ENCODE measurements around the gene GOSR1.
A peak's percentile ranks its signal among the peaks of the same experiment; 100 is the strongest.
"Not testable (repeated sequence)": the region's sequence is repeated elsewhere in the genome, so short reads cannot be mapped to it uniquely, and the experiment has no call there.

GOSR1 gene

DNA sequence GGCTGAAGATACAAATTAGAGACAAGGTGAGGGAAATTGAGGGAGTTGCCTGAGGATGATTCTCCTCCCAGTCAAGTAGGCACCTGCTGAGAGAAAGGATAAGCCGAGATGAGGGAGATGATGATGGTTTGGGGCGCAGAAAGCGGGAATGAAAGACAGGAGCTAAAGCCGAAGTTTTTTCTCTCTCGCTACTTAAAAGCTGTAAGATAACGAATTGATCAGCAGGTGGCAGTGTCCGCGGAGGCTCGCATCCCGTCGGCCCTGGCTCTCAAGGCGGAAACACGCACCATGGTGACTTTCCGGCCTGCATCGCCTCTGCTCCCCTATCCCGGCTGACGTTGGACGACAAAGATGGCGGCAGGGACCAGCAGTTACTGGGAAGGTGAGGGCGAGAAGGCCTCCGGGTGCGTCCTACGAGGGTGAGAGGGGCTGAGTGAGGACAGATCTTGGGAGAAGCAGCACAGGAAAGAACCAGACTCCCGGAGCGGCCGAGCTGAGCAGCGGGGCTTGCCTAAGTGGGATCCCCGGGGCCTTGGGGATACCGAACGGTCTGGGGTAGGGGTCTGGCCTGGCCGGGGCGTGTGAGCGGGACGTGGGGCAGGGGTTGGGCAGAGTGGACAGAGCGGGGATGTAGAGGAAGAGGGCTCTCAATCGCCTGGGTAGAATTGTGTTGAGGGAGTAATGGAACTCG is at the start of gene GOSR1:
Gene GOSR1 (plus strand): TSS at position 326 of the 691 bp plus-strand sequence. CDS start 26 bp downstream, at position 352.
- DNase-seq (ENCODE audit: low spot score) = peak; percentile 96

- DNase-seq (ENCODE audit: low spot score) = no peak
These were observed 49.6 kb upstream of the GOSR1 start for GRCh38 chr17:30427611-30428010.

- DNase-seq (ENCODE audit: low spot score) = no peak
These were observed 48.1 kb upstream of the GOSR1 start for GRCh38 chr17:30429155-30429554.

- no peak for DNase-seq (ENCODE audit: low spot score)
These were observed 43.7 kb upstream of the GOSR1 start for GRCh38 chr17:30433514-30433913.

DNA sequence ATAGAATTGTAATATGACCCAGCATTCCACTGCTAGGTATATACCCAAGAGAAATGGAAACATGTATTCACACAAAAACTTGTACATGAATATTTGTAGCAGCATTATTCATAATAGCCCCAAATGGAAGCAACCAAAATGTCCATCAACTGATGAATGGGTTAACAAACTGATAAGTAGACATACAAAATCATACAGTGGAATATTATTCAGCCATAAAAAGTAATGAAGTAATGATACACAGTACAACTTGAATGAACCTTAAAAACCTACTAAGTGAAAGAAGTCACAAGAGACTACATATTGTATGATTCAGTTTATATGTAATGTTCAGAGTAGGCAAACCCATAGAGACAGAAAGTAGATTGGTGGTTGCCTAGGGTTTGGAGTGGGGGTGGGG is 40.5 kb upstream of the GOSR1 start:
- DNase-seq (ENCODE audit: low spot score) = no peak

GRCh38 chr17:30443721-30444120 is 33.5 kb upstream of the GOSR1 start:
- DNase-seq (ENCODE audit: low spot score) = no peak

- DNase-seq (ENCODE audit: low spot score) = not testable (repeated sequence)
These were observed 30.6 kb upstream of the GOSR1 start for GRCh38 chr17:30446640-30447039.

DNA sequence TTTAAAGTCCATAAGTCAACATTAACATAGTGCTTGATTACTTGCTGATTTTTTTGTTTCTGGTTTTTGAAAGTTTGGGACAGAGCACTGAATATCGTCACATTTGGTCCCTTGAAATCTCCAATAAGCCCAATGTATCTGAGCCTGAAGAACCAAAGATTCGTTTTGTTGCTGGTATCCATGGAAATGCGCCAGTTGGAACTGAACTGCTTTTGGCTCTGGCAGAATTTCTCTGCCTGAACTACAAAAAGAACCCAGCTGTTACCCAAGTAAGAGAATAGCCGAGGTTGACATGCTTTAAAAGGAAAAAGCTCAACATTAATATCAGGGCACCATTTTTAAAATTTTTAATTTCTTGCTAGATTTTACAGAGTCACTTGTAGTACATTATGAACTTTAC is 27.7 kb upstream of the GOSR1 start:
- no peak for DNase-seq (ENCODE audit: low spot score)

DNA sequence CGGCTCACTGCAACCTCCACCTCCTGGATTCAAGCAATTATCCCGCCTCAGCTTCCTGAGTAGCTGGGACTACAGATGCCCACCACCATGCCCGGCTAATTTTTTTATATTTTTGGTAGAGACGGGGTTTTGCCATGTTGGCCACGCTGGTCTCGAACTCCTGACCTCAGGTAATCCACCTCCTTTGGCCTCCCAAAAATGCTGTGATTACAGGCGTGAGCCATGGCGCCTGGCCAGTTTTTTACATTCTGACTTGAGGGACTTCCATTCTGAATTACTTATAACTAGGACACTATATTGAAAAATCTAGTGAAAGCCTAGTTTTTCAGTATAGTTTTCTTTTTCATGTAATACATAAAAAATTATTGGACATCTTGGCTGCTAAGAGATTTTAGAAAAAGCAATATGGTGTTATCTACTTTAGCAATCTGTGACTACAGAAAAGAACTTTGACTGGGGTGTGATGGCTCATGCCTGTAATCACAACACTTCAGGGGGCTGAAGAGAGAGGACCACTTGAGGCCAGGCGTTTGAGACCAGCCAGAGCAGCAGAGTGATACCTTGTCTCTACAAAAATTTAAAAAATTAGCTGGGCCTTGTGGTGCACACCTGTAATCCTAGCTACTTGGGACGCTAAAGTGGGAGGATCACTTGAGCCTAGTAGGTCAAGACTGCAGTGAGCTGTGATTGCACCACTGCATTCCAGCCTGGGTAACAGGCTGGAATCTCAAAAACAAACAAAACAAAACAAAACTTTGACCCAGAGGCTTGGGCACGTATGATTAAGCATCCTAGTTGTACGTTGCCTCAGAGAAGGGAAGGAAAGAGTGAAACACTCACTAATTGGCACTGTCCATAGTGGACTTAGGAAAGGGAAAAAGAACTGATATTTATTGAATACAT is 26.8 kb upstream of the GOSR1 start:
- DNase-seq (ENCODE audit: low spot score) = no peak

DNA sequence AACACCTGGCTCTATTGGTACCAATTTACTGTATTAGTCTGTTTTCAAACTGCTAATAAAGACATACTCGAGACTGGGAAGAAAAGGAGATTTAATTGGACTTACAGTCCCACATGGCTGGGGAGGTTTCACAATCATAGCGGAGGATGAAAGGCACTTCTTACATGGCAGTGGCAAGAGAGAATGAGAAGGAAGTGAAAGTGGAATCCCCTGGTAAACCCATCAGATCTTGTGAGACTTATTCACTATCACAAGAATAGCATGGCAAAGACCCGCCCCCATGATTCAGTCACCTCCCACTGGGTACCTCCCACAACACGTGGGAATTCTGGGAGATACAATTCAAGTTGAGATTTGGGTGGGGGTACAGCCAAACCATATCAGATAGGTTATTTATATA is 22.6 kb upstream of the GOSR1 start:
- no peak for DNase-seq (ENCODE audit: low spot score)

DNA sequence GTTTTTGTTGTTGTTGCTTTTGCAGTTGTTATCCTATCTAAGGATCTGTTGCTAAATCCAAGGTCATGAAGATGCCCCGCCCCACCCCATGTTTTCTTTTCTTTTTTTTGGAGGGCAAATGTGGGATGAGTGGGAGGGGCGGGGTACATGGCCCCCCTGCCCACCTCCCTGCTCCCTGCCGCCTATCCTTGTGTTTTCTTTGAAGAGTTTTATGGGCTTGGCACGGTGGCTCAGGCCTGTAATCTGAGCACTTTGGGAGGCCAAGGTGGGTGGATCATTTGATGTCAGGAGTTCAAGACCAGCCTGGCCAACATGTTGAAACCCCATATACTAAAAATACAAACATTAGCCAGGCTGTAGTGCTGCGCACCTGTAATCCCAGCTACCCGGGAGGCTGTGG is 18.8 kb upstream of the GOSR1 start:
- DNase-seq (ENCODE audit: low spot score) = no peak

GRCh38 chr17:30458797-30459413 is 18.3 kb upstream of the GOSR1 start:
- not testable (repeated sequence) for DNase-seq (ENCODE audit: low spot score)

DNA sequence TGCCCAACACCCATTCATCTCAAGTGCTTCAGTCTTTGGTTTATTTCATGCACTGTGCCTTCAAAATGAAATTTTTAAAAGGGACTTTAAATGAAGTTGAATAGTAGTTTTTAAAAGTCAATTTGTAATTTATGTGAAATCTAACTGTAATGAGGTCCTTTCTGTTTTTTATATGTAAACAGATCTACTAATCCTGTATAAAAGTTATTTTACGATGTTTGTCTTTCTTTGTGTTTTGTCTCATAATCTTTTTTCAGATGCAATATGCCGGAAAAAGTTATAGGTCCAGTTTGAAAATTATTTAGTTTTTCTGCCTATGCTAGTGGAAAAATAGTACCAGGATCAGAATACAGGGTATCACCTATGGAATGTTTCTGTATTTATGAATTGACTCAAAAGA is 8.7 kb upstream of the GOSR1 start:
- DNase-seq (ENCODE audit: low spot score) = no peak

DNA sequence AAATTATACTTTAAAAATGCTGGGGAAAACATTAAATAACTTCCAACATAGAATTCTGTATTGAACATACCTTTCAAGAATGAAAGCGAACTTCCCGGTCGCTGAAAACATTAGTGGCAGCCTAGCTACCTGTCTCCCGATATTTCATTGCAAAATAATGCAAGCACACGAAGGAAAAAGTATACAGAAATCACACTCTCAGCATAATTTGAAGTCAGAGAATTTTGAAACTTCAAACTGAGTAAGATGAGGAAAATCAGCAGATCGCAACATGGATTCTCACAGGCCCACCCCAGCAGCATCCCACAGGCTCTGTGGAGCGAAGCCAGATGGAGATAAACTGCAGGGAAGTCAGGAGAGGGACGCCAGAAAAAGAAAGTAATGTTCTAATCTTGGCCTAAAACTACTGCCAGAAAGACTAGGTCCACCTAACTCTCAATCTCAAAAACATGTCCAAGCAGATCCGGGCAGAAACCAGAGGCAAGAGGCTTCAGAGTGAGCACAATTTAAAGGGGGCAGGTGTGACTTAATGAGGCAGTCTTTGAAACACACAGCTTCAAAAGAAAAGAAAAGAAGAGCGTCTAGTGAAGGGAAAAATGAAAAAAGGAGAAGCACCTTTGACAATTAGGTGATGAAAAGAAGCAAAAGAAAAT is 4.8 kb upstream of the GOSR1 start:
- no peak for DNase-seq (ENCODE audit: low spot score)

GRCh38 chr17:30475206-30475605 is 2.0 kb upstream of the GOSR1 start:
- no peak for DNase-seq (ENCODE audit: low spot score)

DNA sequence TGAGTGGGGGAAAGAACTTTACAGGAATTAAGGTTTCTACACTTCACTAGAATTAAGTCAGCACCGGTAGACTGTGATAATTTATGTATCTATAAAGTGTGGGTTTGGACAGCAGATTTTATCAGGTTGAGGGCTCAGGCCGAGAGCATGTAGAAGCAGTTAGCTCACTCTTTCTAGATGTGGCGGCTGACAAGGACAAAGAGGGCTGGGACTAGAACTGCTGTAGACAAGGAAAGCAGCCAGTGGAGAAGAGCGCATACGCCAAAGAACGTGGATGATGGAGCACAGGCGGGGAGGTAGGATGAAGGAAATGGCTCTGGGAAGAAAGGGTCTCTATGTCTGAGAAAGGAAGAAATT is 504 bp upstream of the GOSR1 start:
- peak; percentile 3 for DNase-seq (ENCODE audit: low spot score)

GRCh38 chr17:30477774-30478115 is 537 bp downstream of the GOSR1 start:
- peak; percentile 7 for DNase-seq (ENCODE audit: low spot score)

GRCh38 chr17:30482555-30482954 is 5.3 kb downstream of the GOSR1 start:
- no peak for DNase-seq (ENCODE audit: low spot score)

GRCh38 chr17:30483159-30483558 is 6.0 kb downstream of the GOSR1 start:
- DNase-seq (ENCODE audit: low spot score) = no peak

DNA sequence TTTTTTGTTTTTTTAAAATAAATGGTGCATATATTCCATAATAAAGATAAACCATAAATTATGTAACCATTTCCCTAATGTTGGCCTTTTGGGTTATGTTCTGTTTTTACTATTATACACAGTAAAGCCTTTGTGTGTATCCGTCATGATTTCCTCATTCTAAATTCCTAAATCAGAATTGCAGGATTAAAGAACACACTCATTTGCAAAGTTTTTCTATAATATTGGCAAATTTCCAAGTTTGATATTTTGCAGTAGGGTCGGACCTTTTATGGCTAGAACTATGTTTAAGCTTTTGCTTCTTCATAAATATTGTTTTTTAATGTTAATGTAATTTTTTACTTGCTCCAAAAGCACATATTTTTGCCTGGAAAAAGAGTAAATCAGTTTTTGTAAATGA is 16.6 kb downstream of the GOSR1 start:
- no peak for DNase-seq (ENCODE audit: low spot score)

DNA sequence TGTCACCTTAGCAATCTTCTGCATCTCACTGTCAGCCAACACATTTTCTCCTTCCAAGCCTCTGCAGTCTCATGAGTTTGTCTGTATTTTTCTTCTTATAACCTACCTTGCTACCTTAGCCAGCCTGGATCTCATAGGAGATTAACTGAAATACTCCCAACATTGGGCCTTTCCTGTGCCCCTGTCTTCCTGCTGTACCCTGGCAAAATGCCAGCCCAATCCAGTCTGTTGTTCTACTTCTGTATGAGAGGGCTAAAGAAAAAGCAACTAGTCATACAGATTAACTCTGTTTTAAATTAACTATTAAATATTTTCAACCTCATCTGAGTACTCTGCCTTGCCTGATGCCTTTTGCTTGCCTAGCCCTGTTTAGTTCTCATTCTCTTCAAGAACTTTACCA is 18.4 kb downstream of the GOSR1 start:
- no peak for DNase-seq (ENCODE audit: low spot score)

GRCh38 chr17:30503558-30503957 is 26.4 kb downstream of the GOSR1 start:
- DNase-seq (ENCODE audit: low spot score) = no peak

All from activated CD4-positive, alpha-beta T cell treated with anti-CD3 and anti-CD28 coated beads, Interleukin-2, Interleukin-4, amounts not matched to agents 100 ng/mL and 50 ng/mL, durations not matched to agents 16 hours and 8 hours (primary cell).